Brain microvascular endothelial cell (primary cell): ENCODE results near the gene SMIM3.

Source experiments
- DNase-seq: peaks from one replicate; pipeline ENCODE4 v3.0.0-alpha.2; 2020
- H3K27ac ChIP-seq: fragments of 250-450 bp; sonication (Bioruptor Pico); 2 replicates; pipeline ENCODE4 v1.5.1; 2020; ENCODE audit warnings: mild to moderate bottlenecking, moderate library complexity
- H3K27me3 ChIP-seq: fragments of 250-450 bp; sonication (Bioruptor Pico); replicated peaks from 2 replicates; pipeline ENCODE4 v1.5.1; 2020; ENCODE audit warnings: mild to moderate bottlenecking
- H3K36me3 ChIP-seq: fragments of 250-450 bp; sonication (Bioruptor Pico); replicated peaks from 2 replicates; pipeline ENCODE4 v1.5.1; 2020; ENCODE audit warnings: mild to moderate bottlenecking
- H3K4me3 ChIP-seq: 2 replicates; pipeline ENCODE4 v1.5.1; 2011; ENCODE audit warnings: low read depth, mild to moderate bottlenecking, control low read depth, low read length, moderate library complexity
- CTCF ChIP-seq: IDR thresholded peaks from 2 replicates; pipeline ENCODE4 v1.5.1; 2011; ENCODE audit warnings: low read depth, mild to moderate bottlenecking, moderate library complexity, low read length, control low read depth, inconsistent platforms; ENCODE audit errors: missing control alignments
- in situ Hi-C: cut with HindIII; loops from 2 replicates; pipeline ENCODE4 v1.10.0; 2017; ENCODE audit warnings: low sequenced_read_pairs, low pct_ligation_motif_present

The SMIM3 gene, protein sequence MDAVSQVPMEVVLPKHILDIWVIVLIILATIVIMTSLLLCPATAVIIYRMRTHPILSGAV

DNA sequence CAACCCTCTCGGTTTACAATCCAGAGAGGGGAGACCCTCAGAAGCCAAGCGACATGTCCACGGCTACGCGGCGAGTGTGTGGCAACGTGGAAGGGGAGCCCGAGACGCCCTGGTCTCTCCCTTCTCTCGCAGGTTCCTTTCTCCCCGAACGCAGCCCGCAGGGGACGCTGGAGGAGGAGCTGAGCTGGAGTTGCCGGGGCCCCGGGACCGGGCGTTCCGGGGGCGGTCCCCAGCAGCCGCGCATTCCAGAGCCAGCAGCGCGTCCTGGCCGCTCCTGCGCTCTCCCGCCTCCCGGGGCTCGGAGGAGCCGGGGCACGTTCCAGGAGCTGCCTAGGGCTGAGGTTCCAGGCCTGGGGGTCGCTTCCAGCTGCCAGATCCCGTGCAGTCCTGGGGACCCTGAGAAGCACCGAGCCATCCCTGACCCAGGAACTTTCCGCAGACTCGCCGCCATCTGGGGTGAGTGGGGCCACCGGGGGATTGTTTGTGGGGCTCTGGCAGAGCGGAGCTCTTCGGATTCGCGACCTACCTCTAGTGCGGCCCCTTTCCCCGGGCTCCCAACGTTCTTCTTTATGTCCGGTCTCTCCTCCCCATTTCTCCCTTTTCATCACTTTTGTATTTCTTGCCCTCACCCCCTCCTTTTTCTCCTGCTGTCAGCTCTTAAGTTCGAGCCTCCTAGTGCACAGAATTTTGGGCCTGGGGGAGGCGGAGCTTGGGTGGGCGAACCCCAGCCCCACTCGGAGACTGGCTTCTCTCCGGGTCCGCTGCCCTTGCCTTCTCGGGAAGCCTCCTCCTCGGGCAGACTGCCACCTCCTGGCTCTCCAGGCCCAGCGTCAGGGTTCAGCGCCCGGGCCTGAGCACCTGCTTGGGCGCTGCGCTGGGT, at the start of gene SMIM3:
SMIM3 (plus strand) TSS at position 241 of the 880 bp plus-strand sequence. CDS start 16,684 bp downstream, outside the sequence.
- no peaks in the 10 kb centered on the region for H3K27me3 ChIP-seq
- H3K27ac ChIP-seq = peak within 1 kb of the TSS; percentile 63
- in situ Hi-C loops = no loop called here
- peak; percentile 69 for TF ChIP-seq CTCF
- no peaks in the 10 kb centered on the region for H3K36me3 ChIP-seq
- peak; percentile 44 for DNase-seq
- H3K4me3 ChIP-seq = peak within 1 kb of the TSS; percentile 92

GRCh38 chr5:150729859-150730258, 48.7 kb upstream of the SMIM3 start:
- Histone ChIP-seq H3K27ac (no peak overlapping the region), H3K27me3 (no peaks in the 10 kb centered on the region), H3K36me3 (peaks cover 49% of the 10 kb centered on the region), H3K4me3 (no peak overlapping the region)
- in situ Hi-C loops = no loop called here
- TF ChIP-seq CTCF = no peak
- DNase-seq = no peak

GRCh38 chr5:150731669-150732242, 46.8 kb upstream of the SMIM3 start:
- no peak for DNase-seq
- no peak for TF ChIP-seq CTCF
- H3K27ac ChIP-seq = no peak overlapping the region
- no peak overlapping the region for H3K4me3 ChIP-seq
- peaks cover 44% of the 10 kb centered on the region for H3K36me3 ChIP-seq
- in situ Hi-C loops = no loop called here
- H3K27me3 ChIP-seq = no peaks in the 10 kb centered on the region

DNA sequence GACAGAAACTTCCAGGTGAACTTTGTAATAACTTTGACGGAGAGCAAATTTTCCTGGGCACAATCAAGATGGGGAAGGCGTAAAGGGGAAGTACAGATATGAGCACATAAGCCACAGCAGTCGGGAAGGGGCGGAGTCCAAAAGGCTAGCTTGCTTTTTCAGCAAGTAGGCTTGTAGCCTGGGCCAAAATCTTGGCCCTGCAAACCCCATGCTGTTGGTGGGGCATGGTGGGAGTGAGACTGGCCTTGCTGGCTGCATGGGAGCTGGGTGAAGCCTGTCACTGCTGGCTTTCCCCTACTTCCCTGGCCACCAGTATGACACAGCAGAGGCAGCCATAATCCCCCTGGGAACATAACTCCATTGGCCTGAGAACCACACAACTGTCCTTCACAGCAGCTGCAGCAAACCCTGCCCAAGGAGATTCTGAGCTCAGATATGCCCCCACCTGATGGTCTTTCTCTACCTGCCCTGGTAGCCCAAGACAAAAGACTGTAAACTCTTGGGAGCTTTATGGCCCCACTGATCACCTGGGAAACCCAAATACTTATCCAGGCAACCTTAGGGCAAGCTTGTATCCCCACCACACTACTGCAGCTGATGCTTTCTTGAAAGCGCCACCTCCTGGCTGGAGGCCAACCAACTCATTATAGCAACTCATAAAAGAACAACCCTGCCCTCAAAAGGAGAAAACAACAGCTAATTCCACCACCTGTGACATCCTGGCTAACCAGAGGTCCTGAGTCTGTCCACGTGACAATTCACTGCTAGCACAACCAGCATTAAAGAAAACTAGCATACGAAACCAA, 43.8 kb upstream of the SMIM3 start:
- Histone ChIP-seq H3K4me3 (no peak overlapping the region), H3K27ac (no peak overlapping the region), H3K27me3 (no peaks in the 10 kb centered on the region), H3K36me3 (peaks cover 31% of the 10 kb centered on the region)
- TF ChIP-seq CTCF = no peak
- in situ Hi-C loops = no loop called here
- no peak for DNase-seq

DNA sequence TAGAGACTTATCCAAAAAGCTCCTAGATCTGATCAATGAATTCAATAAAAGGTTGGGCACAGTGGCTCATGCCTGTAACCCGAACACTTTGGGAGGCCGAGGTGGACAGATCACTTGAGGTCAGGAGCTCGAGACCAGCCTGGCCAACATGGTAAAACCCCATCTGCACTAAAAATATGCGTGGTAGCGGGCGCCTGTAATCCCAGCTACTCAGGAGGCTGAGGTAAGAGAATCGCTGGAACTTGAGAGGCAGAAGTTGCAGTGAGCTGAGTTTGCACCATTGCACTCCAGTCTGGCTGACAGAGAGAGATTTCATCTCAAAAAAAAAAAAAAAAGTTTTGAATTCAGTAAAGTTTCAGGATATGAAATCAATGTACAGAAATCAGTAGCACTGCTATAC, 39.7 kb upstream of the SMIM3 start:
- no peak for DNase-seq
- H3K4me3 ChIP-seq = no peak overlapping the region
- H3K27ac ChIP-seq = no peak overlapping the region
- in situ Hi-C loops = no loop called here
- no peaks in the 10 kb centered on the region for H3K27me3 ChIP-seq
- H3K36me3 ChIP-seq = peaks cover 14% of the 10 kb centered on the region
- TF ChIP-seq CTCF = no peak
